ENCODE data around the gene C4B.

- TF ChIP-seq, protein P1, sequence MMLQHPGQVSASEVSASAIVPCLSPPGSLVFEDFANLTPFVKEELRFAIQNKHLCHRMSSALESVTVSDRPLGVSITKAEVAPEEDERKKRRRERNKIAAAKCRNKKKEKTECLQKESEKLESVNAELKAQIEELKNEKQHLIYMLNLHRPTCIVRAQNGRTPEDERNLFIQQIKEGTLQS (CRISPR knock-in tag; conservative IDR thresholded peaks at IDR 0.05) = no peak
- TF ChIP-seq, protein P2, sequence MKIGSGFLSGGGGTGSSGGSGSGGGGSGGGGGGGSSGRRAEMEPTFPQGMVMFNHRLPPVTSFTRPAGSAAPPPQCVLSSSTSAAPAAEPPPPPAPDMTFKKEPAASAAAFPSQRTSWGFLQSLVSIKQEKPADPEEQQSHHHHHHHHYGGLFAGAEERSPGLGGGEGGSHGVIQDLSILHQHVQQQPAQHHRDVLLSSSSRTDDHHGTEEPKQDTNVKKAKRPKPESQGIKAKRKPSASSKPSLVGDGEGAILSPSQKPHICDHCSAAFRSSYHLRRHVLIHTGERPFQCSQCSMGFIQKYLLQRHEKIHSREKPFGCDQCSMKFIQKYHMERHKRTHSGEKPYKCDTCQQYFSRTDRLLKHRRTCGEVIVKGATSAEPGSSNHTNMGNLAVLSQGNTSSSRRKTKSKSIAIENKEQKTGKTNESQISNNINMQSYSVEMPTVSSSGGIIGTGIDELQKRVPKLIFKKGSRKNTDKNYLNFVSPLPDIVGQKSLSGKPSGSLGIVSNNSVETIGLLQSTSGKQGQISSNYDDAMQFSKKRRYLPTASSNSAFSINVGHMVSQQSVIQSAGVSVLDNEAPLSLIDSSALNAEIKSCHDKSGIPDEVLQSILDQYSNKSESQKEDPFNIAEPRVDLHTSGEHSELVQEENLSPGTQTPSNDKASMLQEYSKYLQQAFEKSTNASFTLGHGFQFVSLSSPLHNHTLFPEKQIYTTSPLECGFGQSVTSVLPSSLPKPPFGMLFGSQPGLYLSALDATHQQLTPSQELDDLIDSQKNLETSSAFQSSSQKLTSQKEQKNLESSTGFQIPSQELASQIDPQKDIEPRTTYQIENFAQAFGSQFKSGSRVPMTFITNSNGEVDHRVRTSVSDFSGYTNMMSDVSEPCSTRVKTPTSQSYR (CRISPR knock-in tag; IDR thresholded peaks at IDR 0.05) = no peak
- TF ChIP-seq USF2 (CRISPR knock-in tag; IDR thresholded peaks at IDR 0.05) (no peak), NR3C1 (CRISPR knock-in tag; conservative IDR thresholded peaks at IDR 0.05; ENCODE audit: low read depth) (no peak), TCF7 (CRISPR knock-in tag; IDR thresholded peaks at IDR 0.05; ENCODE audit: low read depth) (no peak), ZNF121 (CRISPR knock-in tag; IDR thresholded peaks at IDR 0.05) (no peak), PREB (CRISPR knock-in tag; IDR thresholded peaks at IDR 0.05; ENCODE audit: borderline replicate concordance) (no peak), FOXK1 (CRISPR knock-in tag; IDR thresholded peaks at IDR 0.05) (no peak), FOXP1 (CRISPR knock-in tag; IDR thresholded peaks at IDR 0.05; ENCODE audit: borderline replicate concordance) (no peak), ZNF138 (CRISPR knock-in tag; conservative IDR thresholded peaks at IDR 0.05) (no peak), CBFB (CRISPR knock-in tag; IDR thresholded peaks at IDR 0.05; ENCODE audit: low read depth) (no peak)
- TF ChIP-seq, protein P3, sequence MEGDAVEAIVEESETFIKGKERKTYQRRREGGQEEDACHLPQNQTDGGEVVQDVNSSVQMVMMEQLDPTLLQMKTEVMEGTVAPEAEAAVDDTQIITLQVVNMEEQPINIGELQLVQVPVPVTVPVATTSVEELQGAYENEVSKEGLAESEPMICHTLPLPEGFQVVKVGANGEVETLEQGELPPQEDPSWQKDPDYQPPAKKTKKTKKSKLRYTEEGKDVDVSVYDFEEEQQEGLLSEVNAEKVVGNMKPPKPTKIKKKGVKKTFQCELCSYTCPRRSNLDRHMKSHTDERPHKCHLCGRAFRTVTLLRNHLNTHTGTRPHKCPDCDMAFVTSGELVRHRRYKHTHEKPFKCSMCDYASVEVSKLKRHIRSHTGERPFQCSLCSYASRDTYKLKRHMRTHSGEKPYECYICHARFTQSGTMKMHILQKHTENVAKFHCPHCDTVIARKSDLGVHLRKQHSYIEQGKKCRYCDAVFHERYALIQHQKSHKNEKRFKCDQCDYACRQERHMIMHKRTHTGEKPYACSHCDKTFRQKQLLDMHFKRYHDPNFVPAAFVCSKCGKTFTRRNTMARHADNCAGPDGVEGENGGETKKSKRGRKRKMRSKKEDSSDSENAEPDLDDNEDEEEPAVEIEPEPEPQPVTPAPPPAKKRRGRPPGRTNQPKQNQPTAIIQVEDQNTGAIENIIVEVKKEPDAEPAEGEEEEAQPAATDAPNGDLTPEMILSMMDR (IDR thresholded peaks at IDR 0.05) = no peak
- TF ChIP-seq, protein P4, sequence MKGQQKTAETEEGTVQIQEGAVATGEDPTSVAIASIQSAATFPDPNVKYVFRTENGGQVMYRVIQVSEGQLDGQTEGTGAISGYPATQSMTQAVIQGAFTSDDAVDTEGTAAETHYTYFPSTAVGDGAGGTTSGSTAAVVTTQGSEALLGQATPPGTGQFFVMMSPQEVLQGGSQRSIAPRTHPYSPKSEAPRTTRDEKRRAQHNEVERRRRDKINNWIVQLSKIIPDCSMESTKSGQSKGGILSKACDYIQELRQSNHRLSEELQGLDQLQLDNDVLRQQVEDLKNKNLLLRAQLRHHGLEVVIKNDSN (CRISPR knock-in tag; IDR thresholded peaks at IDR 0.05) = no peak
Measured at GRCh38 chr6:31970604-31971271, 43.9 kb upstream of the C4B start.

Data from WTC11 (cell line).